ENCODE results near the gene TEX2. TPM values are rescaled to one million over a fixed set of nuclear protein-coding genes. Genes with fewer than 3 reads are reported as not detected.
"Not testable (repeated sequence)": the region's sequence is repeated elsewhere in the genome, so short reads cannot be mapped to it uniquely, and the experiment has no call there.

Gene TEX2
- total RNA-seq, 2 donors from 2014 or later, result 40.7 to 54.8 TPM

DNA sequence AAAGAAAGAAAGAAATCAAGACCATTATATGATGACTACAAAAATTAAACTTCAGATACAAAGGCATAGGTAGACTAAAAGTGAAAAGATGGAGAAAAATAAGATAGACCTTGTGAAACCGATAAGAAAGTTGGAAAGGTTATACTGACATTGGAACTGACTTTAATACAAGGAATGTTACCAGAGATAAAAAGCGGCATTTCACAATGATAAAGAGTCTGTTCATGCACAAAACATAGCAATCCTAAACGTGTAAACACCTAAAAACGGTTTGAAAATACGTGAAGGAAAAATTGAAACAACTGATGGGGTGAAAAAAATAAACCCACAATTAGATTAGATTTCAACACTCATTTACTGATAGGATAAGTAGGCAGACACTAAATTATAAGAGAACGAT, 123.5 kb downstream of the TEX2 start:
- DNase-seq (no peak), ATAC-seq (peak in 1 of 2 donors; percentile 74)
- intact Hi-C loops (cut with DNase I), result loop anchor here (10.0 kb wide), 1 partner anchor 75 kb away; no protein-coding TSS in a partner anchor

- intact Hi-C loops (cut with DNase I), result loop anchor here (10.0 kb wide), 1 partner anchor 74 kb away; no protein-coding TSS in a partner anchor
- DNase-seq (no peak), ATAC-seq (no peak)
Observed at GRCh38 chr17:64138441-64138840, 124.6 kb downstream of the TEX2 start.

GRCh38 chr17:64135000-64135399, 128.1 kb downstream of the TEX2 start:
- intact Hi-C loops (cut with DNase I), result loop anchor here (5.0 to 10.0 kb wide), 3 partner anchors 70 to 223 kb away; partner anchors contain the start of gene CSHL1 (in 2 of the 2)
- ATAC-seq, result no peak

GRCh38 chr17:64134216-64134970, 128.7 kb downstream of the TEX2 start:
- ATAC-seq (no peak), DNase-seq (no peak)
- intact Hi-C loops (cut with DNase I), result loop anchor here (5.0 to 10.0 kb wide), 3 partner anchors 70 to 222 kb away; partner anchors contain the start of gene CSHL1 (in 2 of the 2)

More at GRCh38 chr17:64135000-64135399, 128.1 kb downstream of the TEX2 start:
- DNase-seq, result no peak

DNA sequence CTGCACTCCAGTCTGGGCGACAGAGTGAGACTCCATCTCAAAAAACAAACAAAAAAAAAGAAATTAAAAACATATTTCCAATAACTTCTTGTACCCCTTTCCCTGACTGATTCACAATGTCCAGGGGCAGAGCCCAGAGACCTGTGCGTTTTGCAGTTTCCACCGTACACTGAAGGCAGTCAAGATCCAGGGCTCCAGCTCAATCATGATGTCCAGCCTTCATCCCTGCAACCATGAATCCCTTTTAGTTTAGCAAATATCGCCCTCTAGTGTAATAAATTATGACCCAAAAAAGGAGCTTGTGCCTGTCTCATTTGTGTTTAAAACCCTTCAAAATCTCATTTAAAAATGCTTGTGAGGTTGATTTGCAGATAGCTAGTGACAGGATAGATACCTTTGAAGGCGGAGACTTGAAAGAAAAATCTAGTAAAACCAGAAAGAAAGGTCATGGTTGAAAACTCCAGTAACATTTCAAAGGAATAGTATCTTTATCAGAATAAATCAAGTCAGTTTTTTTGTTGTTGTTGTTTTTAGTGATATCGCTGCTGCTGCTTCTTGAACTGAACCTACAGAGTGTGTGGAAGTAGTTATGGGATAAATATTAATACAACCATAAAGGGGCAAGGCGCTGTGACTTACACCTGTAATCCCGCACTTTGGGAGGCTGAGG, 129.4 kb downstream of the TEX2 start:
- no peak for DNase-seq
- ATAC-seq, result no peak
- intact Hi-C loops (cut with DNase I), result loop anchor here (5.0 to 10.0 kb wide), 3 partner anchors 69 to 221 kb away; partner anchors contain the start of gene CSHL1 (in 2 of the 2)

DNA sequence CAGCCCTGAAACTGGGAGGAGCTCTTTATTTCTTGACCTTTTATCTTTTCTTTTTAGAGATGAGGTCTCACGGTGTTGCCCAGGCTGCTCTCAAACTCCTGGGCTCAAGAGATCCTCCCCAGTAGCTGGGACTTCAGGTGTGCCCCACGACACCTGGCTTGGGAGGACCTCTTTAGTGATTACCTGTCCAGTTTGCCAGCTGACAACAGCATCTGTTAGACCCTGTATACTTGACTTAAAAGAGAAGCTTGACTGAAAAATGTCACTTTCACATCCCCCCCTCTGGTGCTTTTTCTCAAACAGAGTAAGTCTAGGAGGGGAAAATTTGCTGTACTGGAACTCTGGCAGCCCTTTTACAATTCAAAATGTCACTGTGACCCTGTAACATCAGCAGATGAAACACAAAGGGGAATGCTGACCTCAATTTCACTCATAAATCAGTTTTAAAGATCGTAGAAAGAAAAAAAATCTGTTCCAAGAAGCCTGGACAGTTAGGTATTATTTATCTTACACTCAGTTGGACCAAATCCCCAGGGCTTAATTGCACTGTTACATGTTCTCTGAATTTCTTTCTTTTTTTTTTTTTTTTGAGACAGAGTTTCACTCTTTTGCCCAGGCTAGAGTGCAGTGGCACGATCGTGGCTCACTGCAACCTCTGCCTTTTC, 131.3 kb downstream of the TEX2 start:
- ATAC-seq (no peak), DNase-seq (no peak)
- intact Hi-C loops (cut with DNase I), result loop anchor here (2.0 to 10.0 kb wide), 4 partner anchors 67 to 219 kb away; partner anchors contain the start of gene CSHL1 (in 2 of the 2)

DNA sequence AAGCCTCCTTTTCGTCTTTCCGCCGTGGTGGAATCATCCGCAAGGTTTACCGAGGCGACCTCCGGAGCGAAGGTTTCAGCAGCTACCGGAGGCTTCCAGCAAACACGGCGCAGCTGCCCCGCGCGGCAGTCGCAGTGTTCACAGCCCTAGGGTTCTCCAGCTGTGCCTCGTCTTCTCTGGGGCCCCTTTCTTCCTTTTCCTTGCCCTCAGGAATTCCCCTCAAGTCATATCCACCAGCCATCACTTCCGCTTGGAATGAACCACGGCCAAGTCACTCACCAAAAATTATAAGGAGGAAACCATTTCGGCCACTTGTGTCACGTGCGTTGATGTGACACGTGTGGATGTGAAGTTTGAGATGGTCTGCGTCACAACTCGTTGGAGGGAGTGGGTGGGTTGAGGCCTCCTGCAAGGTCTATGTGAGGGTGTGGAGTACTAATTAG, 132.5 kb downstream of the TEX2 start:
- ATAC-seq, result peak; percentile 0 to 1
- peak; percentile 57 for DNase-seq
- intact Hi-C loops (cut with DNase I), result loop anchor here (2.0 to 10.0 kb wide), 4 partner anchors 66 to 218 kb away; partner anchors contain the start of gene CSHL1 (in 2 of the 2)

GRCh38 chr17:64129765-64130558, 133.1 kb downstream of the TEX2 start, which contains the start of gene ERN1:
TSS of gene ERN1 (minus strand) at chr17:64130144. CDS start at chr17:64130029, 115 bp downstream.
- ATAC-seq, result peak; percentile 96 to 98
- DNase-seq, result peak; percentile 95
- intact Hi-C loops (cut with DNase I), result loop anchor here (2.0 to 10.0 kb wide), 4 partner anchors 65 to 218 kb away; partner anchors contain the start of gene CSHL1 (in 2 of the 2)

DNA sequence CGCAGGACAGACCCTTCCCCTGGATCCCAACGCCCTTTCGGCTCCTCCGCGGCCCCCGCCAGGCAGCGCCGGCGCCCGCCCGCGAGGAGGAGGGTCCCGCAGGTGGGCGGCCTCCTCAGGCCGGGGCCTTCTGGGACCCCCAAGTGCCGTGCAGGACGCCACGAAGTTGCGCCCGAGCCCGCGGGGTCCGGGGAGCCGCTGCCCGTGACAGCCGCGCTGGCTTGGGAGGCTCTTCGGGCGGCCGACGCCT, 133.6 kb downstream of the TEX2 start:
- intact Hi-C loops (cut with DNase I), result no loop called here
- DNase-seq (no peak), ATAC-seq (no peak)

- ATAC-seq (peak; percentile 4 to 5), DNase-seq (peak; percentile 42)
- intact Hi-C loops (cut with DNase I), result no loop called here
Observed at GRCh38 chr17:64128787-64129514, 134.1 kb downstream of the TEX2 start.

GRCh38 chr17:64126918-64127317, 136.1 kb downstream of the TEX2 start:
- intact Hi-C loops (cut with DNase I), result no loop called here
- DNase-seq, result no peak

GRCh38 chr17:64125937-64126336, 137.1 kb downstream of the TEX2 start:
- ATAC-seq (no peak), DNase-seq (no peak)
- intact Hi-C loops (cut with DNase I), result no loop called here

More at GRCh38 chr17:64126918-64127317, 136.1 kb downstream of the TEX2 start:
- no peak for ATAC-seq

GRCh38 chr17:64124609-64125008, 138.5 kb downstream of the TEX2 start:
- intact Hi-C loops (cut with DNase I), result loop anchor here in 1 of 2 donors (5.0 kb wide), 1 partner anchor 37 kb away; no protein-coding TSS in a partner anchor
- no peak for ATAC-seq
- no peak for DNase-seq

DNA sequence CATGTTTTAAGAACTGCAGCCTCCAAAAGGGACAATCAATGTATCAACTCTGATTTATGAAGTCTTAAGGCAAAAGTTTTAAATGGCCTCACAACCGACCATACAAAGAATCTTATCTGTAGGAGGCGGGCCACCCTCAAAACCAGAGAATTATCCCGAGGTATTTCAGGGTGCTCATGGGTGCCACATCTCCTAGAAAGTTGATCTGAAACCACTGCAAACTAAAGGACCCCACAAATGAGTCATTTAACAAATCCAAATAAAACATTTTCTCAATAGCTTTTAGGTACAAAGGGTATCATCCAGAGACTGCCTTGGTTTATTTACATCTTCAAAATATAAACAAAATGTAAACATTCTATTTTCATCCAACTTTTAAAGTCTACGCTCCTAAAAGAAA, 139.9 kb downstream of the TEX2 start:
- no peak for DNase-seq
- intact Hi-C loops (cut with DNase I), result loop anchor here in 1 of 2 donors (5.0 kb wide), 1 partner anchor 36 kb away; no protein-coding TSS in a partner anchor
- ATAC-seq, result no peak

GRCh38 chr17:64120972-64121786, 141.9 kb downstream of the TEX2 start:
- intact Hi-C loops (cut with DNase I), result loop anchor here in 1 of 2 donors (5.0 kb wide), 1 partner anchor 34 kb away; no protein-coding TSS in a partner anchor
- ATAC-seq, DNase-seq: not testable (repeated sequence)

GRCh38 chr17:64120159-64120810, 142.8 kb downstream of the TEX2 start:
- no peak for ATAC-seq
- intact Hi-C loops (cut with DNase I), result loop anchor here in 1 of 2 donors (5.0 kb wide), 1 partner anchor 33 kb away; no protein-coding TSS in a partner anchor
- DNase-seq, result no peak
